Esophagus muscularis mucosa (tissue), 4 donors: ENCODE measurements around the gene GPR15. TPM values are rescaled to one million over a fixed set of nuclear protein-coding genes. Genes with fewer than 3 reads are reported as not detected.

Experiments
- DNase-seq: peaks from one replicate; pipeline ENCODE4 v3.0.0-alpha.2; 2017; ENCODE audit errors: extremely low spot score
- H3K27ac ChIP-seq, 4 donors: fragments of 200-600 bp; sonication (generic); replicated peaks in 1 of 4; 1 replicate in 3 of 4; 2 replicates in 1 of 4; pipeline ENCODE4 v1.5.1; 2016 to 2019; ENCODE audit warnings: mild to moderate bottlenecking in 1 of 4
- H3K27me3 ChIP-seq, 4 donors: fragments of 200-600 bp; sonication (generic); one replicate each; pipeline versions ENCODE4 v1.5.1 to v1.6.0; 2016 to 2019
- H3K36me3 ChIP-seq, 4 donors: fragments of 200-600 bp; sonication (generic); one replicate each; pipeline ENCODE4 v1.5.1; 2016 to 2019
- H3K4me1 ChIP-seq, 4 donors: fragments of 200-600 bp; sonication (generic); one replicate each; pipeline ENCODE4 v1.5.1; 2016 to 2019
- H3K4me3 ChIP-seq, 4 donors: fragments of 200-600 bp; sonication (generic); 1 replicate in 2 of 4; 2 replicates in 2 of 4; pipeline ENCODE4 v1.5.1; 2016 to 2019; ENCODE audit warnings: mild to moderate bottlenecking in 4 of 4, moderate library complexity in 1 of 4
- H3K9me3 ChIP-seq, 4 donors: fragments of 200-600 bp; sonication (generic); 1 replicate in 3 of 4; 2 replicates in 1 of 4; pipeline ENCODE4 v1.5.1; 2016 to 2019
- EP300 ChIP-seq: sonication (generic); formaldehyde crosslinking; IDR thresholded peaks from one replicate; pipeline ENCODE4 v1.6.1; 2017; ENCODE audit warnings: antibody characterized with exemption
- POLR2A ChIP-seq: fragments of 450-650 bp; IDR thresholded peaks from one replicate; pipeline ENCODE4 v1.6.1; 2017; ENCODE audit warnings: antibody characterized with exemption, moderate library complexity, mild to moderate bottlenecking, low read depth
- POLR2AphosphoS5 ChIP-seq, 2 donors: sonication (generic); formaldehyde crosslinking; IDR thresholded peaks; one replicate each; pipeline ENCODE4 v1.6.1; 2017; ENCODE audit warnings: antibody characterized with exemption in 2 of 2
- WGBS: methylation state at CpG from one replicate; pipeline ENCODE4 v1.1.5; 2018; 5-methylcytosine and 5-hydroxymethylcytosine counted together
- intact Hi-C: fragments of 100-400 bp; cut with DNase I; formaldehyde crosslinking; loops from one replicate; pipeline ENCODE4 v1.15.1; 2023
- total RNA-seq, 4 donors: library from RNA; depleted of rRNA; stranded (reverse); fragments of >200 nt; gene quantifications; one replicate each; pipeline versions ENCODE4 v1.1.0 to v1.2.1, GENCODE V29; 2016
- TF ChIP-seq, protein P1 (sequence below), 3 experiments: fragments of 200-600 bp in 2 of 3; fragments of 450-650 bp in 1 of 3; sonication (generic) in 2 of 3; IDR thresholded peaks; one replicate each; pipeline ENCODE4 v1.5.1; 2017 to 2019; ENCODE audit warnings: antibody characterized with exemption in 3 of 3, mild to moderate bottlenecking in 2 of 3, moderate library complexity in 1 of 3

The GPR15 gene
- total RNA-seq, 4 donors from 2014 or later, result 0.32 TPM; not detected in 3

DNA sequence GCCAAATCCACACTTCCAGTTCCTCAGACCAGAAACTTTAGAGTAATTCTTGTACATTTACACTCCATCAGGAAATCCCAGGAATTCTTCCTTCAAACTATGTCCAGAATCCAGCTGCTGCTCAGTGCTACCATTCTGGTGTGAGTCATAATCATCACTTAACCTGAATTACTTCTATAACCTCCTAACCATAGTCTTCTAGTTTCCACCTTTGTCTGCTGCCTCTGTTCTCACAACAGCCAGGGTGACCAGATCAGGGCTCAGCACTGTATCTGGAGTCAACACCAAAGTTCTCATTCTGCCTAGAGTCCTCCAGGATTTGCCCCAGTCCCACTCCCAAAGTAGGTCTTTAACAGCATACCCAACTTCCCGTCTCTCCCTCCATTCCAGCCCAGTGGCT is 12.4 kb upstream of the GPR15 start:
- 100% methylated on average over 1 of the region's 1 CpG for WGBS
- peaks cover 9 to 59% (median 35%) of the 10 kb centered on the region in 4 donors for H3K36me3 ChIP-seq
- H3K4me1 ChIP-seq, result peaks cover 11 to 46% (median 33%) of the 10 kb centered on the region in 4 donors
- TF ChIP-seq POLR2AphosphoS5 (IDR thresholded peaks at IDR 0.05) (no peak), POLR2A (no peak), EP300 (no peak)
- TF ChIP-seq, protein P1, sequence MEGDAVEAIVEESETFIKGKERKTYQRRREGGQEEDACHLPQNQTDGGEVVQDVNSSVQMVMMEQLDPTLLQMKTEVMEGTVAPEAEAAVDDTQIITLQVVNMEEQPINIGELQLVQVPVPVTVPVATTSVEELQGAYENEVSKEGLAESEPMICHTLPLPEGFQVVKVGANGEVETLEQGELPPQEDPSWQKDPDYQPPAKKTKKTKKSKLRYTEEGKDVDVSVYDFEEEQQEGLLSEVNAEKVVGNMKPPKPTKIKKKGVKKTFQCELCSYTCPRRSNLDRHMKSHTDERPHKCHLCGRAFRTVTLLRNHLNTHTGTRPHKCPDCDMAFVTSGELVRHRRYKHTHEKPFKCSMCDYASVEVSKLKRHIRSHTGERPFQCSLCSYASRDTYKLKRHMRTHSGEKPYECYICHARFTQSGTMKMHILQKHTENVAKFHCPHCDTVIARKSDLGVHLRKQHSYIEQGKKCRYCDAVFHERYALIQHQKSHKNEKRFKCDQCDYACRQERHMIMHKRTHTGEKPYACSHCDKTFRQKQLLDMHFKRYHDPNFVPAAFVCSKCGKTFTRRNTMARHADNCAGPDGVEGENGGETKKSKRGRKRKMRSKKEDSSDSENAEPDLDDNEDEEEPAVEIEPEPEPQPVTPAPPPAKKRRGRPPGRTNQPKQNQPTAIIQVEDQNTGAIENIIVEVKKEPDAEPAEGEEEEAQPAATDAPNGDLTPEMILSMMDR (IDR thresholded peaks at IDR 0.05), result no peak
- DNase-seq, result no peak
- no peaks in the 10 kb centered on the region for H3K9me3 ChIP-seq
- no peaks in the 10 kb centered on the region for H3K27me3 ChIP-seq
- intact Hi-C loops, result loop anchor here (5.0 kb wide), 1 partner anchor 73 kb away; the partner anchor contains the start of gene CPOX
- no peak overlapping the region for H3K27ac ChIP-seq
- H3K4me3 ChIP-seq, result no peak overlapping the region

DNA sequence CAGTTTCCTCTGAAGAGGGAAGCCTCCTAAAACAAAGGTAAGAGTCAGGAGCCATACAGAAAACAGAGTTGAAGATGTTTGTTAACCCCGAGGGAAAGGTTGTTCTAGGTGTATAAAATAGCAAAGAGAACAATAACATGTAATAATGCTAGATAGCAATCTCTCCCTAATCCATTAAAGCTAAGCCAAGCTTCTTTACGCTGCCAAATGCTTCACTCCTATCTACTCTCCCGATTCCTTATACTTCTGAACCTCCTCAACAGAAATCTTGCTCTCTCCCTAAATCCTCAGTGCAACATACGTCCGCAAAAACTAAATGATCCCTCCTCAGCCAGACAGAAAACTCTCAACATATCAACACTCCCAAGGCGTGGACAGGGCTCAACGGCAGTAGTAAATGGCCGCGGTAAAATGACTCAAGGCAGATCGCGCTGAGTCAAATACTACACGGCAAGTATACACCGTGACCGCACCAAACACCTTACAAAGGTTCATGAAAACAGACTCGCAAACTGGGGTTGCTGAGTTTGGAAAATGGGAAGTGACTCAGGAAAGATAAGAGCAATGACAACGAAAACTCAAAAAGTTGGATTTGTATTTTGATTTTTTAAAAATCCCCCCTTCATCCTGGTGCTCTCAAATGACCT is 9.8 kb upstream of the GPR15 start:
- Histone ChIP-seq H3K9me3 (no peaks in the 10 kb centered on the region), H3K27ac (peak overlapping the region; percentile 92 to 99 (median 94)), H3K27me3 (no peaks in the 10 kb centered on the region), H3K36me3 (peaks cover under 1 to 32% (median 19%) of the 10 kb centered on the region in 4 donors), H3K4me3 (peak overlapping the region; percentile 80 to 92 (median 84)), H3K4me1 (peaks cover 11 to 46% (median 33%) of the 10 kb centered on the region in 4 donors)
- intact Hi-C loops, result loop anchor here (10.0 kb wide), 1 partner anchor 697 kb away; the partner anchor contains the start of gene CRYBG3
- TF ChIP-seq POLR2AphosphoS5 (IDR thresholded peaks at IDR 0.05) (no peak), POLR2A (no peak), EP300 (no peak)
- TF ChIP-seq, protein P1 (IDR thresholded peaks at IDR 0.05), result no peak
- no peak for DNase-seq
- 0% methylated on average over 16 of the region's 16 CpGs for WGBS

DNA sequence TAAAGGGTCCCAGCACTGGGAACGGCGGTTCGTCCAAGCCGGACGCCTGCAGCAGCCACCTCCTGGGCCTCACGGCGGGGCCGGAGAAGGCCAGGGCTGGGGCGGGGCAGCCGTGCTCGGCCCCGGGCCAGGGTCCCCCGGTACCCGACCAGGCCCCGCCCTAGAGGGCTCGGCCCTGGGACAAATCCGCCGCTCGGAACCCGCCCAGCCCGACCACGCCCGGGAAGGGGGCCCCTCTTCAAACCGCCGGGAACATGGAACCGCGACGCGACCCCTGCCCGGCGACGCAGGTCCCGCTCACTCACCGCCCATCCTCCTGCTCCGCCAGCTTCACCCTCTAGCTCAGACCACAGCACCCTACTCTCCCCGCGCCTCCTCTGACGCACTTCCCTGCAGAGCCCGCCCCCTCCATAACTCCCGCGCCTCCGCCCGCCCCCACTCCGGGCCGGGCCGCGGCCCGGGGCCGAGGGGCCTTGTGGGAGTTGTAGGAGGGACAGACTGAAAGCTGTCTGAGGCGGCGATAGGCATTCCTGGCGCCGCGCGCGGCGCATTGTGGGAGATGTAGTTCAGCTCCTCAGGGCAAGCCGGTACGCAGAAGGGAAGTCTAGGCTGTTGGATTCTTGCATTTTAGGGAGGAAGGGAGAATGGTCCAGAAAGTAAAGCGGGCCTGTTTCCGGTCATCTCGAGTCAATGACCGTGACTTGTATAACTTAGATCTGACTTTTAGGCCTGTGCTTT is 9.1 kb upstream of the GPR15 start, which contains the start of gene CLDND1:
Gene CLDND1, minus strand, starts transcription at position 359 of the 738 bp plus-strand sequence. CDS start 1,478 bp downstream, outside the sequence.
- TF ChIP-seq, protein P1 (IDR thresholded peaks at IDR 0.05), result no peak
- TF ChIP-seq POLR2A (peak; percentile 65), EP300 (no peak), POLR2AphosphoS5 (IDR thresholded peaks at IDR 0.05) (peak; percentile 93 to 95)
- WGBS, result 0% methylated on average over 20 of the region's 63 CpGs
- intact Hi-C loops, result loop anchor here (10.0 kb wide), 1 partner anchor 698 kb away; the partner anchor contains the start of gene CRYBG3

DNA sequence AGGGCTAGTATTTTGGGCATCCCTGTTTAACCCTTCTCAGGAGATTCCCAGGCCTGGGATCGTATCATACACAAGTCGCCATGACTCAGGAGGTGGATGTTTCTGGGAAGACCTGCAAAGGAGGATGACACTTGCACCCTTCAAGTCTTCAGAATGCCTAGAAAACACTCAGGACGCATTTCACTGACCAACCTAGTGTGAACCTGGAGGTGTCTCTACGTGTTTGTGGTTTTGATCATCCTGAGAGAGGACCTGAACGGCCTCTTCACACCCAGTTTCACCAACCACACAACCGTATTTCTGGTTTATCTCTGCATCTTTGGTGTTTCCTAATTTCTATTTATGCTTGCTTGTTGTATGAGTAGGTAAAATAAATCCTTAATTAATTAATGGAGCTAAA is 6.3 kb upstream of the GPR15 start:
- intact Hi-C loops, result loop anchor here (10.0 kb wide), 1 partner anchor 701 kb away; the partner anchor contains the start of gene CRYBG3
- WGBS, result 89% methylated on average over 6 of the region's 6 CpGs
- no peak overlapping the region for H3K4me3 ChIP-seq
- peaks cover 0 to 6% (median 0%) of the 10 kb centered on the region in 4 donors for H3K36me3 ChIP-seq
- peaks cover 11 to 22% (median 16%) of the 10 kb centered on the region in 4 donors for H3K4me1 ChIP-seq
- DNase-seq, result no peak
- TF ChIP-seq POLR2AphosphoS5 (IDR thresholded peaks at IDR 0.05), result no peak
- no peak for TF ChIP-seq EP300
- TF ChIP-seq POLR2A, result no peak
- TF ChIP-seq, protein P1 (IDR thresholded peaks at IDR 0.05), result no peak
- H3K9me3 ChIP-seq, result no peaks in the 10 kb centered on the region
- no peaks in the 10 kb centered on the region for H3K27me3 ChIP-seq
- no peak overlapping the region for H3K27ac ChIP-seq

More for the DNA sequence above, 9.1 kb upstream of the GPR15 start, which contains the start of gene CLDND1:
- DNase-seq, result peak; percentile 99
- Histone ChIP-seq H3K27ac (peak within 1 kb of the TSS; percentile 92 to 99 (median 94)), H3K36me3 (peaks cover 0 to 26% (median 14%) of the 10 kb centered on the region in 4 donors), H3K4me3 (peak within 1 kb of the TSS; percentile 80 to 92 (median 84)), H3K4me1 (peaks cover 11 to 44% (median 33%) of the 10 kb centered on the region in 4 donors), H3K27me3 (no peaks in the 10 kb centered on the region), H3K9me3 (no peaks in the 10 kb centered on the region)
